ENCODE data around the gene LRP1B.

GRCh38 chr2:141329964-141330363 lies 800.9 kb downstream of the LRP1B start:
- no peak for TF ChIP-seq CTCF (IDR thresholded peaks at IDR 0.05)
- no peak for TF ChIP-seq ZNF263 (CRISPR knock-in tag; IDR thresholded peaks at IDR 0.05; ENCODE audit: low read depth)
- no peak for TF ChIP-seq AFF4 (CRISPR knock-in tag; IDR thresholded peaks at IDR 0.05; ENCODE audit: borderline replicate concordance)
- TF ChIP-seq FOXP4 (CRISPR knock-in tag; IDR thresholded peaks at IDR 0.05): no peak
- TF ChIP-seq ATF2 (CRISPR knock-in tag; IDR thresholded peaks at IDR 0.05; ENCODE audit: borderline replicate concordance, low read depth): no peak
- no peak for TF ChIP-seq ZNF138 (CRISPR knock-in tag; conservative IDR thresholded peaks at IDR 0.05)
- no peak for TF ChIP-seq JUN (CRISPR knock-in tag; IDR thresholded peaks at IDR 0.05)

Measured in WTC11 (cell line).